A549 (cell line): ENCODE data around the gene ATP9A.

Source experiments
- ATOH8 ChIP-seq: fragments of 250-450 bp; sonication (Bioruptor Pico); IDR thresholded peaks from 2 replicates; pipeline ENCODE4 v1.5.0; 2020; ENCODE audit warnings: low read depth, mild to moderate bottlenecking, moderate library complexity
- BCL3 ChIP-seq: fragments of >200 bp; sonication (Bioruptor Twin); formaldehyde crosslinking; IDR thresholded peaks from 3 replicates; pipeline ENCODE4 v1.6.1; 2016
- BHLHE40 ChIP-seq: IDR thresholded peaks from 2 replicates; pipeline ENCODE4 v1.6.1; 2012; ENCODE audit warnings: low read depth, low read length, inconsistent platforms
- CEBPB ChIP-seq, 2 experiments: fragments of >200 bp in 1 of 2; sonication (Bioruptor Twin) in 1 of 2; formaldehyde crosslinking in 1 of 2; IDR thresholded peaks; 2 replicates each; pipeline ENCODE4 v1.6.1; 2012 to 2016
- CTCF ChIP-seq: fragments of >200 bp; sonication (Bioruptor Twin); formaldehyde crosslinking; IDR thresholded peaks from 3 replicates; pipeline ENCODE4 v1.5.1; 2016
- EHF ChIP-seq: fragments of 250-450 bp; sonication (Bioruptor Pico); IDR thresholded peaks from 2 replicates; pipeline ENCODE4 v1.5.0; 2020; ENCODE audit warnings: mild to moderate bottlenecking
- EP300 ChIP-seq, 2 experiments: fragments of >200 bp; sonication (Bioruptor Twin); formaldehyde crosslinking; IDR thresholded peaks; 2 replicates in 1 of 2; 3 replicates in 1 of 2; pipeline ENCODE4 v1.6.1; 2016 to 2017
- FOSL2 ChIP-seq, 2 experiments: fragments of 450-650 bp in 1 of 2; fragments of >200 bp in 1 of 2; sonication (Bioruptor Twin) in 1 of 2; formaldehyde crosslinking; IDR thresholded peaks; 2 replicates each; pipeline versions ENCODE4 v1.5.0 to v1.6.1; 2016 to 2020; ENCODE audit warnings: mild to moderate bottlenecking in 1 of 2, moderate library complexity in 1 of 2
- MAZ ChIP-seq: fragments of 150-350 bp; IDR thresholded peaks from 2 replicates; pipeline ENCODE4 v1.6.1; 2014; ENCODE audit warnings: antibody characterized with exemption, low read depth, low read length, borderline replicate concordance
- POLR2A ChIP-seq: IDR thresholded peaks from 2 replicates; pipeline ENCODE4 v1.6.1; 2012; ENCODE audit warnings: mild to moderate bottlenecking, low read length
- REST ChIP-seq: fragments of 200-600 bp; sonication (generic); IDR thresholded peaks from 2 replicates; pipeline ENCODE4 v1.6.1; 2016; ENCODE audit warnings: antibody characterized with exemption, mild to moderate bottlenecking, moderate library complexity
- RFX5 ChIP-seq: fragments of 450-650 bp; IDR thresholded peaks from 2 replicates; pipeline ENCODE4 v1.7.1; 2014; ENCODE audit warnings: antibody characterized with exemption, mild to moderate bottlenecking, moderate library complexity
- TF ChIP-seq, protein P1 (sequence below): fragments of 450-650 bp; IDR thresholded peaks from 2 replicates; pipeline ENCODE4 v1.6.1; 2014; ENCODE audit warnings: antibody characterized with exemption

- TF ChIP-seq BHLHE40 (no peak), POLR2A (no peak), ATOH8 (CRISPR knock-in tag) (no peak), CTCF (no peak), EP300 (IDR thresholded peaks at IDR 0.05) (no peak), REST (no peak), CEBPB (IDR thresholded peaks at IDR 0.05) (no peak), MAZ (no peak), BCL3 (no peak), EHF (CRISPR knock-in tag) (no peak), RFX5 (no peak), FOSL2 (IDR thresholded peaks at IDR 0.05) (no peak), FOSL2 (CRISPR knock-in tag; IDR thresholded peaks at IDR 0.05) (no peak)
- TF ChIP-seq, protein P1, sequence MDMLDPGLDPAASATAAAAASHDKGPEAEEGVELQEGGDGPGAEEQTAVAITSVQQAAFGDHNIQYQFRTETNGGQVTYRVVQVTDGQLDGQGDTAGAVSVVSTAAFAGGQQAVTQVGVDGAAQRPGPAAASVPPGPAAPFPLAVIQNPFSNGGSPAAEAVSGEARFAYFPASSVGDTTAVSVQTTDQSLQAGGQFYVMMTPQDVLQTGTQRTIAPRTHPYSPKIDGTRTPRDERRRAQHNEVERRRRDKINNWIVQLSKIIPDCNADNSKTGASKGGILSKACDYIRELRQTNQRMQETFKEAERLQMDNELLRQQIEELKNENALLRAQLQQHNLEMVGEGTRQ, result no peak
These were observed 28.4 kb downstream of the ATP9A start for GRCh38 chr20:51739722-51740249.
